ENCODE measurements around the gene PATL1.

Gene PATL1

GRCh38 chr11:59680287-59681154, 11.7 kb upstream of the PATL1 start:
- H3K27ac ChIP-seq: no peak overlapping the region
- TF ChIP-seq CTCF (conservative IDR thresholded peaks at IDR 0.05): peak; percentile 91

- TF ChIP-seq CTCF (conservative IDR thresholded peaks at IDR 0.05): no peak
- no peak overlapping the region for H3K27ac ChIP-seq
Observed at GRCh38 chr11:59679347-59679746, 10.5 kb upstream of the PATL1 start.

GRCh38 chr11:59678813-59679165, 10.0 kb upstream of the PATL1 start:
- TF ChIP-seq CTCF (conservative IDR thresholded peaks at IDR 0.05): no peak
- H3K27ac ChIP-seq: no peak overlapping the region

- TF ChIP-seq CTCF (conservative IDR thresholded peaks at IDR 0.05): no peak
- no peak overlapping the region for H3K27ac ChIP-seq
Observed at GRCh38 chr11:59678118-59678812, 9.4 kb upstream of the PATL1 start.

- no peak for TF ChIP-seq CTCF (conservative IDR thresholded peaks at IDR 0.05)
- H3K27ac ChIP-seq: no peak overlapping the region
Observed at GRCh38 chr11:59676205-59676604, 7.4 kb upstream of the PATL1 start.

GRCh38 chr11:59674291-59674690, 5.5 kb upstream of the PATL1 start:
- no peak for TF ChIP-seq CTCF (conservative IDR thresholded peaks at IDR 0.05)
- no peak overlapping the region for H3K27ac ChIP-seq

GRCh38 chr11:59673291-59673690, 4.5 kb upstream of the PATL1 start:
- no peak for TF ChIP-seq CTCF (conservative IDR thresholded peaks at IDR 0.05)
- no peak overlapping the region for H3K27ac ChIP-seq

Data from VCaP (cell line).